Kasumi-1 (cell line): ENCODE data around the gene HERPUD1.
"Not testable (repeated sequence)": the region's sequence is repeated elsewhere in the genome, so short reads cannot be mapped to it uniquely, and the experiment has no call there.

ENCODE experiments used
- DNase-seq, 2 experiments: peaks; one replicate each; lab custom pipeline; 2025; lab: John Stamatoyannopoulos, UW

The HERPUD1 gene

DNA sequence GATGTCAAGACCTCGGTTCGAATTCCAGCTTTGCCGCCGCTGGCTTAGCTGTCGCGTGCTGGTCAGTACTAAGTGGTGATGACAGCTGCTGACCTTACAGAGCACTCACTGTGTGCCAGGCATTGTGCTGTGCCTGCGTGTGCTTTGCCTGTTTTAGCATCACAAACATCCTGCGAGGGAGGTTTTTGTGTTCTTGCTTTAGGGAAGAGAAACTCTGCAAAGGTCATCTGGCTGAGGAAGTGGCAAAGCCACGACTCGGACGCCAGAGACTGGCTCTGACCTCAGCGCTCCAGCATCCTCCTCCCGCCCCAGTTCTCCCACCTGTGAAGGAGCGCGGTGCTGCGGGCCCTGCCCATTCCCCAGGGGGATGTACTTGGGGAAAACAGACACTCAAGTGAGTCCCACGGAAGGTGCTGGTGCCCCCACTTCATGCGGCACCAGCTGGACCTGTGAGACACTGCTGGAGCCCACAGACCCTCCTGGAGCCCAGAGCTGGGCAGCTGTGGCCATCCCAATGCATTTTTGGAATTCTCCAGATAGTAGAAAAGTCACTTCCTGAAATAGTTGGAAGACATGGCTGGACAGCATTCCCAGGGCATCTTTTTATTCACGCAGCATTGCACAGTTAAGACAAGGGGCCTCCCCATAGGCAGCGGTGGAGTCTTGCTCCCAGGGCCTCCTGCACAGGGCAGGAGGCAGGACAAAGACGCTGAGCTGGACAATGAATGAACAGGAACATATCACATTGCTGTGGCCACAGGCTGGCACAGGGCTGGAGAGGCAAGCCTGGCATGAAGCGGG is 20.0 kb upstream of the HERPUD1 start:
- DNase-seq, result no peak

DNA sequence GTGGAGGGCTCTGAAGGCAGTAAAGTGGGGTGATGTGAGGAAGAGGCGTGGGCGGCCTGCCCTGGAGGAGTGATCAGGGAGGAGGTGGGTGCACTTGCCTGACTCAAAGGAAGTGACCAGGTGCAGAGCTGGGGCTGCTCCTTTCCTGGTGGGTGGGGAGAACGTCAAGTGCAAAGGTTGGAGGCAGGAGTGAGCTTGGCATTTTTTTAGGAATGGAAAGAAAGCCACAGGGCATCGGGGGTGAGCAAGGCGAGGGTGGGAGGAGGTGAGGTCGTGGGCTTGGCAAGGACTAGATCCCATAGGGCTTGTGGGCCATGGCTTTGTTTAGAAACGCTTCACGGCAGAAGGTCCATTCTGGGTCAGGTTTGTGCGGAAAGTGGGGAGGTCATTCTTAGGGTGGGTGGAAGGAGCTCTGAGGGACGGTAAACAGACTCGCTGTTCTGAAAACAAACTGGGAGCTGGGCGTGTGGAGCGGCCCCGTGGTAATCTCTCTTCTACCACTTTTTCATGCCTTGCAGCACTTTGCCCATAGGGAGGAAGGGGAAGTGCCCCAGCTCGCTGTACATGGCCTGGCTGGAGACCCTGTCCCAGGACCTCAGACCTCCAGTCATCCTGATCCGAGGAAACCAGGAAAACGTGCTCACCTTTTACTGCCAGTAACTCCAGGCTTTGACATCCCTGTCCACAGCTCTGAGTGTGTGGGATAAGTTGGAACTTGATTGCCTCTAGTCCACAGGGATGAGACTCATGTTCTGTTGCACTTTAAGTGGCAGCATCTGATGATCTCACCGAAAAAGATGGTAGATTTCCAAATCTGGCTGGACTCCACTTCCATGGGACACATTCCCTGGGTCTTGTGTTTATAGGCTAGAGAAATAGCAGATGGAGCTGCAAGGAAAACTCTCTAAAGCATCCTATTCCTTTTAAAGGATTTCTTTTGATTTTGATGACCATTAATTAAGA is 18.9 kb upstream of the HERPUD1 start:
- DNase-seq, result no peak

DNA sequence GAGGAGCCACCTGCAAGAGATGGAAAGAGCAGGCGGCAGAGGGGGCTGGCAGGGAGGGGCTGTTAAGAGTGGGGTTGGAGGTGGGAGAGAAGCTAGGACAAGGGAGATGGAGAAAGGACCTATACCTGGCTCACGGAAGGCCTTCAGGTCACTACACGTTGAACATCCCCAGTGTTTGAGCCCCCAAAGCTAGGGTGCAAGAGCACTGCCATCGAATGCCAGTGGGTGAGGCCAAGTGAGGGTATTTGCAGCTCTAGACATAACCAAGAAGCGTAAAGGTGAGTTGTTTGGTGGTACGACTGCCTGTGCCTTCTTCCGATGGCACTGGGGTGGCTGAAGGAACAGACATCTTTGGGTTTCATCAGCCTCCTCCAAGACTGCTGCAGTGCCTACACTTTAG is 17.0 kb upstream of the HERPUD1 start:
- no peak for DNase-seq

DNA sequence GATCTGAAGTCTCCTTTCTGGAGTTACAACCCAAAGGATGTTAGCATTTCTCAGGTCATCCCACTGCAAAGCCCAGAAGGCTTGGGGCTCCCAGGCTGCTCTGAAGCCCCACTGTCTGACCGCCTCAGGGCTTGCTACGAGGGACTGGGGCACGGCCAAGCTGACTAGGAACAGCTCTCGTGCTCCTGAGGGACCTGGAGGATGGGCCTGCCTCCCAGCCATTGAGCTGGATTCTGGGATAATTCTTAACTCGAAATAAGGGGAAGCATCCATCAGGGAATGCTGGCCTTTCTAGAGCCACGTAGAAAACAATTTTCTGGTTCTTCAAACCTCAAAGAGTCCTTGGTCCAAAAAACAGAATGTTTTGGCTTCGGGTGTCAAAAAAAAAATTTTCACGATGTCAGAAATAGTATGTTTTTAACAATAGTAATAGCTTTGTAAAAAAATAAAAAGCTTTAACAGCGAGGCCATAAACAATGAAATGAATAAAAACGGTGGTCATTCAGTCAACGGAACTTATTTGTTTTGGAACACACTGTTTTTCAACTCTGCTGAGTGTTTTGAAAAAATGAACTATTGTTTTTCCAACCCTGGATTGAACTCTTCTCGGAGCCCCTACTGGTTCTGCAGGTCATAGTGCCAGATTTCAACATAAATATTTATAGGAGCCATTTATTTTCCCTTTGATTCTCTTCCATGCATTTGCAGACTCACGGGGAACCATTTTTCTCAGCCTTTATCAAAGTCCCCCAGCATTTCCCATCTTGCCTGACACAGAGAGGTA is 16.4 kb upstream of the HERPUD1 start:
- no peak for DNase-seq

DNA sequence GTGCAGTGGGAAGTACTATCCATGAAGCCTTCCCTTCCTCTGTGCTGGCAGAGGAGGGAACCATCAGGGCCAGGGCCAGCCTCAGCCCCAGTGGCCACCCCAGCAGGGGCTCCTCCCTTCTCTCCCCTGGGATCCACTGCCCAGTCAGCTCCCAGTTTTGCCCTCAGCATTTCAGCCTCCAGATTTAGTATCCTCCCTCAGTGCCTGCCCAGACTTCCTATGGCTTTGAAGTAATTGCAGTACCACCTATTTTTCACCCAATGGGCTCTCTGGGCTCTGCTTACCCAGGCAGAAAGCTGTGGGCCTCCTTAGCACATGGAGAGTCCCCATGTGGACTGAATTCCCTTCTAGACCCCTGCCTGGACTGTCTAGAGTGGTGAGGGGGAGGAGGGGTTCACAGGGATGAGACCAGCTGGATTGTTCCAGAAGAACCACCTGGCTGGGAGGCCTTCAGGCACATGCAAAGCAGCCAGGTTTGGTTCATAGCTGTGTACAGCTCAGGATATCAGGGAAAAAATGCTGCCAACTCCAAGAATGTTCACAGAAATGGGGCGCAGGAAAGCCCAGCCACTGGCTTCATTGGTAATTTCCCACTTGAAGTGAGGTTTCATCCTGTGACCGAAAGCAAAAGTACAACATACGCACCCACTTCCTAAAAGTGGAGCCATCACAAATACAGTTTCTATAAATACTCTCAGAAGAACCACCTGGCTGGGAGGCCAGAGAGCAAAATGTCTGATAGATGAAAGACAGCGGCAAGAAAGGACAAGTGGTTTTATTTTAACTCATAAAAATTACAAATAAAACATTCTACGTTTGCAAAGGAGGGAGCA is 15.2 kb upstream of the HERPUD1 start:
- no peak for DNase-seq

DNA sequence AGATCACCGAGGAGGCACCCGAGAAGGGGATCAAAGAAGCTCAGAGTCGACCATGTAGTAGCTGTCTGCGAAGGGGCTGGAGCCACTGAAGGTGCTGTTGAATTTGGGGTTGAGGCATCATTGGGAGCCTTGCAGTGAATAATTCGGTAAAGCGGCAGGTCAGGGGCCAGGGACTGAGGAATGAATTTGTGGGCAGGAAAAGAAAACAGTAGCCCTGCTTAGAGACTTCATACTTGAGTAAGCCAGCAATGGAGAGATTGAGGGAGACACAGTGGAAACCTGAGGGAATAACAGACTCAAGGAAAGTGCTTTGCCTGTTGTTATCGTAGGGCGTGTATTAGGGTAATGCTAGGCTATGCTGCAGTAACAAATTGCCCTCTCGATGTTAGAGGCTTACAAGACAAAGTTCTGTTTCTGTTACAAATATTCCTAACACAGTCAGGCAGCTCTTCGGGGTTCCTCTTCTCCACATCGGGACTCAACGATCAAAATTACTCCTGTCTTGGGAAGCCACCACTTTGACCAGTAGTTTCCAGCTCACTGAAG is 13.4 kb upstream of the HERPUD1 start:
- no peak for DNase-seq

DNA sequence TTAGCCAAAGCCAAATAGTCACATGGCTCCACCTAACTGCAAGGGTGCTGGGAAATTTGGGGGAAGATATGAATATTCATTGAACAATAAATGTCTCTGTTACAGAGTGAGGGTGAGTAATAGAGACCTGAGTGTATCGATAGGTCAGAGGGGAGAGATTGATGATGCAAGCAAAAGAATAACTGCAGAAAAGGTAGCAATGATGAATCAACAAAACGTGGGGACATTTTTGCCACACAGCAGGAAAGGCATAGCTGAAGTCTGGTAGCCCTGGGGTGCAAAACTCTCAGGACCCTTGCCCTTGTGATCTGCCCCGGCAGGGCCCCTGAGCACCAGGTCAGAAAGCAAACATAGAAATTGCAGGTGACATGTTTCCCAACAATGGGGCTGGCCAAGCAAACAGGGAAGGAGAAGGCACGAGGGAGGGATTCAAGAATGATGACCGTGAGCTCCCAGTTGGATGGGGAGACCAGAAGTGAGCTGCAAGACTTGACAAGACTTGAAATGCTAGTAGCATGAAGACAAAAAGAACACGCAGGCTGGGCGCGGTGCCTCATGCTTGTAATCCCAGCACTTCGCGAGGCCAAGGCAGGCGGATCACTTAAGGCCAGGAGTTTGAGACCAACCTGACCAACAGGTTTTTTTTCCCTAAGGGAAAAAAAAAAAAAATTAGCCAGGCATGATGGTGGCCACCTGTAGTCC is 12.7 kb upstream of the HERPUD1 start:
- no peak for DNase-seq

DNA sequence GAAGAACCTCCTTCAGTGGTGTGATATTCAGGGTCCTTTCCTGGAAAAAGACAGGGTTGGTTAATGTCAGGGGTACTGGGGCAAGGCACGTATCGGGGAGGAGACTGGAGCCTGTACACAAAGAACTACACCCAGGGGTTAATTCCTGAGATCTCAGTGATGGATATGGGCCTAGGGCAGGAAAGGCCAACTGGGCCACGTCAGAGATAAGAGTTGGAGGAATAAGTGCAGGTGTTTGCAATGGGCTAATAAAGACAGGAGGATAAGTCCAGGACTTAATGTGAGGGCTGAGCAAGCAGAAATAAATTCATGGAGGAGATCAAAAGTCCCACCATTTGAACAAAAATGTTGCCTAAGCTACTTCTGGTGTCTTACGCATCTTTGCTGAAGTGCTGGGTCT is 10.4 kb upstream of the HERPUD1 start:
- DNase-seq, result no peak

DNA sequence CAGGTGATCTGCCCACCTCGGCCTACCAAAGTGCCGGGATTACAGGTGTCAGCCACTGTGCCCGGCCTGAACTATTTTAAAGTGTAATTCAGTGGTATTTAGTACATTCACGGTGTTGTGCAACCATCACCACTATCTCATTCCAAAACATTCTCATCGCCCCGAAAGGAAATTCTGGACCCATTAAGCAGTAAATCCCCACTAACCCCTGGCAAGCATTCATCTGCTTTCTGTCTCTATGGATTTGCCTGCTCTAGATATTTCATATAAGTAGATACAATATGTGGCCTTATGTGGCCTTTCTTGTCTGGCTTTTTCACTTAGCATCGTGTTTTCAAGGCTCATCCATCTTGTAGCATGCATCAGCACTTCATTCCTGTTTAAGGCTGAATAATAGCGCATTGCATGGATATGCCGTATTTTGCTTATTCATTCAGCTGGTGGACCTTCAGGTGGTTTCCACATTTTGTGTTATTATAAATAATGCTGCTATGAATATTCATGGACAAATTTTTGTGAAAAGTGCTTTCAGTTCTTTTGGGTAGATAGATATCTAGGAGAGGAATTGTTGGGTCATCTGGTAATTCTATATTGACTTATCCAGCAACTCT is 8.4 kb upstream of the HERPUD1 start:
- no peak for DNase-seq

DNA sequence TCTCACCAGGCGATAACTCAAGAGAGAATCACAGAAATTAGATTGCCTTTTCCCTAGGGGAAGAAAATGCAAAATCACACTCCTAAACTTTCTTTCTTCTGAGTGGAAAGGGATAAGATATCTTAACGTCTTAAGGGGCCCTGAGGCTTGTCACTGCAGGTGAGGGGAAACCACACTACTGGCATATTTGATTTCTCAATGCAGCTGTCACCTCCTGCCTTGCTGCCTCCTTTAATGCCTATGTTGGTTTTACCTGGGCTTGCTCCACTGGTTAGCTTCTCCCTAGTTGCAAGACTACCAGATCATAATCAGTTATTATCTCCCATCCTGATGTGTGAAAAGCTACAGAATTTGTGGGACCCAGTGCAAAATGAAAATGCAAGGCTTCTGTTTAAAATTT is 4.5 kb upstream of the HERPUD1 start:
- DNase-seq, result no peak

DNA sequence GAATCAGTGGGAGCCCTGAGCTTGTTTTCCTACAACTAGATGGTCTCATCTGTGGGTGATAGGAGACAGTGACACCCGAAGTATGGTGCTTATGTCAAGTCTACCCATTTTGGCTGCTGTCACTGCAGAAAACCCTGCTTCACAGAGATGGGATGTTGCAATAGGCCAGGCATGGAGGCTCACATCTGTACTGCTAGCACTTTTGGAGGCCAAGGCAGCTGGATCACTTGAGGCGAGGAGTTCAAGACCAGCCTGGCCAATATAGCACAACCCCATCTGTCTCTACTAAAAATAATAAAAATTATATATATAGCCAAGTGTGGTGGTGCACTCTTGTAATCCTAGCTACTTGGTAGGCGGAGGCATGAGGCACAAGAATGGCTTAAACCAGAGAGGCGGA is 2.3 kb upstream of the HERPUD1 start:
- no peak for DNase-seq

DNA sequence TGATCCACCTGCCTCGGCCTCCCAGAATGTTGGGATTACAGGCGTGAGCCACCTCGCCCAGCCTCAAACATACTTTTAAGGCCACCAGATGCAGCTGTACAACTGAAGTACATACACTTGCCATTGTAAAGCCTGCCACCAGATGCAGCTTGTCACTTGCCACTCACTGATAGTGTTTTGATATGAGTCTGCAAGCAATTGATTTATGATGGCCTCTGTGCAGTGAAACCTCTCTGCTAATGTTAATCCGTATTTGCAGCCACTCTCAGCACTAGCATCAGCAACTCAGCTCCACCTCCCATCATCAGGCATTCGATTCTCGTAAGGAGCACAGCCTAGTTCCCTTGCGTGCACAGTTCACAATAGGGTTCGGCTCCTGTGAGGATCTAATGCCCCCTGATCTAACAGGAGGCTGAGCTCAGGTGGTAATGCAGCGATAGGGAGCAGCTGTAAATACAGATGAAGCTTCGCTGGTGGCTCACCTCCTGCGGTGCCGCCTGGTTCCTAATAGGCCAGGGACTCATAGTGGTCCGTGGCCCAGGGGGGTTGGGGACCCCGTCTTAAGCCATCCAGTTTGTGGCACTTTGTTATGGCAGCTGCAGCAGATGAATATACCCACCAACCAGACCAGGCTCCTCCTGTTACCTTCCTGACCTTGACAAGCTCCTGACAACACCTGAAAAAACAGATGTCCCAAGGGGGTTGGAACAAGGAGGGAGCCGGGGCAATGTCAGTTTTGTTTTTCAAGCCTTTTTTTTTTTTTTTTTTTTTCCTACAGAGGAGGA is 1.3 kb upstream of the HERPUD1 start:
- DNase-seq, result no peak

DNA sequence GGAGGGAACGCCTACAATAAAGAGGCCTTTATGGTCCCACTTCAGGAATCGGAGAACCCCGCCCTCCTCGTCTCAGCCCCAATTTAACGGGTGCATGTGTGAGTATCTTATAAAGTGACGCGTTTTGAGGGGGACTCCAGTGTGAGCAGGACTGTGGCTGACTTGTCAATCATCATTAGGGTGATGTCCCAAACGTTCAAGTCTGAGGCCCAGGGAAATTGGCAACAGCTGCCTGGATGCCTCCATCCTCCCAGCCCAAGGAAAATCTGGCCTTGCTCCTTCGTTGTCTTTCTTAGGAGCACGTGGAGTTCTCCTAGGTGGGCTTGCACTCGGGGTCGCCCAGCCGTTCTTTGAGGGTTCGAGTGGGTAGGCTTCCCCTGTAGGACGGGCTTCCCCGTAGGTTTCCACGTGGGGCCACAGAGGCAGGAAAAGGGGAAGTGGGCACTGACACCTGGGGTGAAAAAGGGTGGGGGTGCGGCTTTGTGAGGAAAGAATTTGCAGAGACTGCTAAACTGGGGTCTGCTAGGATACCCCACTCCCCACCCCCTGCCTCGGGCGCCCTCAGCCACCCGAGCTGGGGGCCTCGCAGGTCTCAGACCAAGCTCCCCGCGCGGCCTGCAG is 561 bp upstream of the HERPUD1 start:
- peak; percentile 48 to 63 for DNase-seq

DNA sequence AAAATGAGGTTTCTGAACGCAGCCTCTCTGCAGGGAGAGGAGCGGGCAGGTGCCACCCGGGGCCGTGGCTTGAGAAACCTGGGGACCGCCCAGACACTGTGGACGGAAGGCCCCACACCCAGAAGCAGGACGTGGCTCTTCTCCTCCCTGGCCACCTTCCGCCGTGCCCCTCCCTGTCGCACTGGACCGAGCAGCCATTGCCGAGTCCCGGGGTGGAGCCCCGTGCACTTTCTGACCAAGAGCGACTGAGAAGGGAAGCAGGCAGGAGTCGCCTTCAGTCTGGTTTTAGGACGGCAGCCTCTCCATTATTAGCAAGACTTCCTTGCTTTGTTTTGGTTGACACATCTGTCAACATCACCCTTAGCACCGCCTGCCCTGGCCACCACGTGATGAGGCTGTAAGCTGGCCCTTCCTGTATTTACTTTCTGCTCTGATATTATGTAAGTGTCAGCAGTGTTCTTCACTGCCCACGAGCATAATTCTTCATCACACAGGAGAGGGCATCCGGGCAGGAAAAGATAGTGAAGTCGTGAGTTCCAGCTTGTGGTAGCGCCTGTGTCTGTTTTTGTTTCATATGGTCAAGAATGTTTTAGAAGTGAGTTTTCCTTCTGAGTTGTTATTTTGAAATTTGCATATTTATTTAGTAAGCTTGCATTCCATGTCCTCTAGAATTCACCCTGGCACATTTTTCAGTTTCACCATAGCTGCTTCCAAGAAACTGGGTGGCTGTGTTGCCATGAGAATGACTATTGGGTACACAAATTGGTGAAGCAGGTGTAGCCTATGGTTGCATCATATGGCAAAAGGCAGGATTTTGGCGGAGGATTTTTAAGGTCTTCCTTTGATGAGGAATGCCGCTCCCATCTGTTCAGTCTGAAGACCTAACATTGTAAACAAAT is 1.0 kb downstream of the HERPUD1 start:
- peak; percentile 37 to 40 for DNase-seq

DNA sequence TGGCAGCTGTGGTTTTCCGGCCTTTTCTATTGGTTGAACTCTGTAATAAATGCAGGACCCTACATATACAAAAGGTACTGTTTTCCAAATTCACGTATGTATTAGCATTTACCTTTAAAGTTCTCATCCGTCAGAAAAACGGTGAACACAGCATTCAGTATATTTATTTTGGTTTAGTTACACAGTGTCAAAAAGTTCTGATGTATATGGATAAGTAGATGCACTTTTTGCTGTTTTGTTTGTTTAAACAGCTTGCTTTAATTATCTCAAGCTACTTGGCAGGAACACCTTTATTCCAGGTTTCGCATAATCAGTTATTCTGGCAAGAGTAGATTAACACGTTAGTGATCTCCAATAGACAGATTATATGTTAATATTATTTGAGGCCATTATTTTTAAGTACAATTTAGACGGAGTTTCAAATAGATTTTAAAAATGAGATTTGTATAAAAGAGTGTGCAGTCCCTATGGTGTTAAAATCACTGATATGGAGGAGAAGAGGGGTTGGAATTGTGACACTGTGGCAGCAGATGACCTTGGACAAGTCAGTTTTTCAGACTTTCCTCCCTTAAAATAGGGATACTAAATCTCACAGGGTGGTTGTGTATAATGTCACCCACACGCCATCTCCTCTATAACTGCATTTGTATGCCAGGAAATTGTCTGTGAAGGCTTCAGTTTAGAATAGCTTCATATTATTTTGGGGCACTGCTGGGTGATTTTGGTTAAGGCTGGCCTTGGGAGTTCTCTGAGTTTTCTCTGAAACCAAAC is 2.1 kb downstream of the HERPUD1 start:
- no peak for DNase-seq

DNA sequence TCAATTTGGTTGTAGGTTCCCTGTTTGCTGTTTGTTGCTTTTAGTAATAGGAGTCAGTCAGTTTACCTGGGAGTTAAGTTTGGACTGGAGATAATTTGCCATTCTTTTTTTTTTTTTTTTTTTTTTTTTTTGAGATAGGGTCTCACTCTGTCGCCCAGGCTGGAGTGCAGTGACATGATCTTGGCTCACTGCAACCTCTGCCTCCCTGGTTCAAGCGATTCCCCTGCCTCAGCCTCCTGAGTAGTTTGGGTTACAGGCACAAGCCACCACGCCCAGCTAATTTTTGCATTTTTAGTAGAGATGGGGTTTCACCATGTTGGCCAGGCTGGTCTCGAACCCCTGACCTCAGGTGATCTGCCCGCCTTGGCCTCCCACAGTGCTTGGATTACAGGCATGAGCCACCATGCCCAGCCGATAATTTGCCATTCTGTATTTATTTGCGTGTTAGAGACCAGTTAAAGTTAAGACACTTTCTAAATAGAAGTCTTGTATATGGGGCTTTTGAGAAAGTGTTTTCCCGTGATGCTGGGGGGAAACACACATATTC is 2.7 kb downstream of the HERPUD1 start:
- not testable (repeated sequence) for DNase-seq

DNA sequence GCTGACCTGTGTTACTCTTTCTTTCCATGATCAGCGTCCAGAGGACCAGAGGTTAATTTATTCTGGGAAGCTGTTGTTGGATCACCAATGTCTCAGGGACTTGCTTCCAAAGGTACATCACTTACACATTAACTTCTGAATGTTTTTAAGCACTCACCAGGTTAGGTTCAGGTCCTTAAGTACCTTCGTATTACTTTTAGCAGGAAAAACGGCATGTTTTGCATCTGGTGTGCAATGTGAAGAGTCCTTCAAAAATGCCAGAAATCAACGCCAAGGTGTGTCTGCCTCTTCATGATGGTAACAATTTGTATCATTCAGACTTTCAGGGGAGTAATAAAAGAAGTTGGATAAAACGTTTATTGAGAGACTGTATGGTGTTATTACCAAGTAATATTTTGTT is 3.3 kb downstream of the HERPUD1 start:
- DNase-seq, result no peak
